ENCODE measurements around the gene TYW5.

DNA sequence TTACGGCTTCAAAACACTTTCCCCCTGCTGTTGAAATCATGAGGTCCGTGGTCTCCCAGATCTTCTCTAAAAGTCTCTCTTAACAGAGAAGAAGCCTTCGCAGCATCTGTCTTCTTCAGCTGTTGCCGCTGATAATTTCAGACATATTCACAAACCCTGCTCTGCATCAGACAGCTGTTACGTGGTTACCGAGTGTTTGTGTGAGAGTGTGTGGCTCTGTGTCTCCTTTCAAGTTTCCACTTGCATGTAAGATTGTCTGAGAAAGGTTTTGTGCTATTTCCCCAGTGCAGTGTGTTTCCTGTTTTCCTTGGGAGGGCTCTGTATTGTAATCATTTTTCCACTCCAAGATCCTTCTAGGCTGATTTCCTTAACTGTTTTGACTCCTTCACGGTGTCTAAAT is 32.9 kb upstream of the TYW5 start:
- TF ChIP-seq POLR2A (IDR thresholded peaks at IDR 0.05; ENCODE audit: low read length) (no peak), GATA1 (IDR thresholded peaks at IDR 0.05; ENCODE audit: low read depth, low read length) (no peak)

All from erythroblast (primary cell).